NOMO-1 (cell line): ENCODE data around the gene SPATA17.

Source experiments
- DNase-seq, 2 experiments: peaks; one replicate each; lab custom pipeline; 2025; ENCODE audit not compliant: unreplicated experiment in 2 of 2; lab: John Stamatoyannopoulos, UW

Gene SPATA17

GRCh38 chr1:217846733-217847132, 215.6 kb downstream of the SPATA17 start:
- no peak for DNase-seq

- DNase-seq, result no peak
These were observed 216.5 kb downstream of the SPATA17 start for GRCh38 chr1:217847643-217848042.

GRCh38 chr1:217856342-217857034, 225.3 kb downstream of the SPATA17 start:
- DNase-seq, result no peak

GRCh38 chr1:217857061-217857460, 225.9 kb downstream of the SPATA17 start:
- DNase-seq, result no peak

- DNase-seq, result no peak
These were observed 230.5 kb downstream of the SPATA17 start for GRCh38 chr1:217861658-217862057.

- DNase-seq, result no peak
These were observed 236.4 kb downstream of the SPATA17 start for GRCh38 chr1:217867446-217867995.

GRCh38 chr1:217871955-217872354, 240.8 kb downstream of the SPATA17 start:
- no peak for DNase-seq

- DNase-seq, result no peak
These were observed 244.1 kb downstream of the SPATA17 start for GRCh38 chr1:217875229-217875628.

GRCh38 chr1:217876401-217876800, 245.3 kb downstream of the SPATA17 start:
- no peak for DNase-seq

GRCh38 chr1:217876896-217877295, 245.8 kb downstream of the SPATA17 start:
- DNase-seq, result no peak

- DNase-seq, result no peak
These were observed 250.0 kb downstream of the SPATA17 start for GRCh38 chr1:217881131-217881543.

GRCh38 chr1:217881607-217882332, 250.6 kb downstream of the SPATA17 start:
- no peak for DNase-seq

- no peak for DNase-seq
These were observed 254.0 kb downstream of the SPATA17 start for GRCh38 chr1:217885181-217885580.

GRCh38 chr1:217888328-217888727, 257.2 kb downstream of the SPATA17 start:
- no peak for DNase-seq

- no peak for DNase-seq
These were observed 258.3 kb downstream of the SPATA17 start for GRCh38 chr1:217889401-217889800.

- DNase-seq, result no peak
These were observed 260.8 kb downstream of the SPATA17 start for GRCh38 chr1:217891966-217892365.

GRCh38 chr1:217892750-217893149, 261.6 kb downstream of the SPATA17 start:
- DNase-seq, result no peak

GRCh38 chr1:217895841-217896240, 264.7 kb downstream of the SPATA17 start:
- DNase-seq, result no peak

- DNase-seq, result no peak
These were observed 265.3 kb downstream of the SPATA17 start for GRCh38 chr1:217896490-217896889.

GRCh38 chr1:217897100-217897499, 266.0 kb downstream of the SPATA17 start:
- no peak for DNase-seq

GRCh38 chr1:217899614-217900013, 268.5 kb downstream of the SPATA17 start:
- no peak for DNase-seq

GRCh38 chr1:217907504-217907903, 276.4 kb downstream of the SPATA17 start:
- peak in 1 of 2 experiments; percentile 14 for DNase-seq
